Spleen (tissue), 11 donors: Measurements from ENCODE around the gene CLDN4. TPM values are rescaled to one million over a fixed set of nuclear protein-coding genes. Genes with fewer than 3 reads are reported as not detected.

Experiments used
- DNase-seq: peaks from one replicate; pipeline ENCODE4 v3.0.0-alpha.2; 2020
- H3K27ac ChIP-seq, 8 donors: fragments of 200-600 bp; sonication (generic) in 7 of 8; 1 replicate in 4 of 8; 2 replicates in 4 of 8; pipeline versions ENCODE4 v1.5.0 to v1.8.0; 2016 to 2021; ENCODE audit warnings: inconsistent platforms in 4 of 8, mild to moderate bottlenecking in 4 of 8, moderate library complexity in 1 of 8
- H3K27me3 ChIP-seq, 7 donors: fragments of 200-600 bp; sonication (generic) in 6 of 7; replicated peaks in 1 of 7; 1 replicate in 4 of 7; 2 replicates in 3 of 7; pipeline versions ENCODE4 v1.5.0 to v1.8.0; 2016 to 2021; ENCODE audit warnings: inconsistent platforms in 3 of 7, mild to moderate bottlenecking in 1 of 7
- H3K36me3 ChIP-seq, 6 donors: fragments of 200-600 bp; sonication (generic) in 5 of 6; 1 replicate in 4 of 6; 2 replicates in 2 of 6; pipeline versions ENCODE4 v1.5.0 to v1.8.0; 2016 to 2021; ENCODE audit warnings: inconsistent platforms in 2 of 6
- H3K4me1 ChIP-seq, 6 donors: fragments of 200-600 bp; sonication (generic) in 5 of 6; 1 replicate in 3 of 6; 2 replicates in 3 of 6; pipeline versions ENCODE4 v1.5.0 to v1.8.0; 2016 to 2021; ENCODE audit warnings: inconsistent platforms in 3 of 6
- H3K4me3 ChIP-seq, 8 donors: fragments of 200-600 bp; sonication (generic) in 7 of 8; 1 replicate in 4 of 8; 2 replicates in 4 of 8; pipeline versions ENCODE4 v1.5.0 to v1.8.0; 2016 to 2021; ENCODE audit warnings: inconsistent platforms in 4 of 8, mild to moderate bottlenecking in 4 of 8, moderate library complexity in 2 of 8
- H3K9me3 ChIP-seq, 8 donors: fragments of 200-600 bp; sonication (generic) in 7 of 8; 1 replicate in 4 of 8; 2 replicates in 4 of 8; pipeline versions ENCODE4 v1.5.0 to v1.8.0; 2016 to 2021; ENCODE audit warnings: inconsistent platforms in 4 of 8
- POLR2A ChIP-seq, 3 donors: fragments of 450-650 bp; IDR thresholded peaks; one replicate each; pipeline ENCODE4 v1.5.1; 2017; ENCODE audit warnings: antibody characterized with exemption in 3 of 3, mild to moderate bottlenecking in 1 of 3
- POLR2AphosphoS5 ChIP-seq, 3 donors: sonication (generic); formaldehyde crosslinking; IDR thresholded peaks; one replicate each; pipeline ENCODE4 v1.5.1; 2017; ENCODE audit warnings: antibody characterized with exemption in 3 of 3
- WGBS, 5 donors: extraction: QIAGEN DNeasy Blood & Tissue Kit in 3 of 5; methylation state at CpG; one replicate each; pipeline versions ENCODE4 v1.1.5 to v1.1.7; 2013 to 2018; 5-methylcytosine and 5-hydroxymethylcytosine counted together
- intact Hi-C: fragments of 100-400 bp; cut with DNase I; formaldehyde crosslinking; loops from one replicate; pipeline ENCODE4 v1.15.0; 2023; ENCODE audit warnings: low total_unique reads
- polyA plus RNA-seq, 3 donors: library from polyadenylated mRNA; stranded (reverse); fragments of 200-250 nt; gene quantifications; one replicate each; pipeline ENCODE4 v1.2.1, GENCODE V29; 2013
- total RNA-seq, 7 donors: library from RNA; depleted of rRNA in 3 of 7; stranded (reverse); fragments of >200 nt in 3 of 7; fragmentation: NEBNext Ultra II Directional in 4 of 7; extraction: Animal tissue kit (Norgen Biotek cat#: 25700) in 4 of 7; gene quantifications; one replicate each; pipeline versions ENCODE4 v1.1.0 to v1.2.1, GENCODE V29; 2016 to 2021
- TF ChIP-seq, protein P1 (sequence below), 11 experiments: fragments of 200-600 bp in 7 of 11; fragments of 450-650 bp in 4 of 11; sonication (generic) in 4 of 11; IDR thresholded peaks in 8 of 11; conservative IDR thresholded peaks in 3 of 11; 1 replicate in 7 of 11; 2 replicates in 4 of 11; pipeline versions ENCODE4 v1.4.0 to v1.8.0; 2016 to 2021; ENCODE audit warnings: antibody characterized with exemption in 11 of 11, inconsistent platforms in 4 of 11, mild to moderate bottlenecking in 1 of 11
- donor health status: healthy with polysubstance abuse.
- donor health status: DM: no; HTN: no; CAD: no; lungs with moderate emphysema.
- donor health status: DM: no; HTN: no; CAD: no.
- donor health status: Bipolar disorder and iron deficiency.
- donor health status: healthy.
- donor health status: DM: no; HTN: no; CAD: no.
- donor health status: DM: yes; HTN: yes; CAD: no.

The CLDN4 gene
- total and polyA plus RNA-seq, 10 donors, result 0.13 to 1.0 (median 0.33) TPM; not detected in 1

DNA sequence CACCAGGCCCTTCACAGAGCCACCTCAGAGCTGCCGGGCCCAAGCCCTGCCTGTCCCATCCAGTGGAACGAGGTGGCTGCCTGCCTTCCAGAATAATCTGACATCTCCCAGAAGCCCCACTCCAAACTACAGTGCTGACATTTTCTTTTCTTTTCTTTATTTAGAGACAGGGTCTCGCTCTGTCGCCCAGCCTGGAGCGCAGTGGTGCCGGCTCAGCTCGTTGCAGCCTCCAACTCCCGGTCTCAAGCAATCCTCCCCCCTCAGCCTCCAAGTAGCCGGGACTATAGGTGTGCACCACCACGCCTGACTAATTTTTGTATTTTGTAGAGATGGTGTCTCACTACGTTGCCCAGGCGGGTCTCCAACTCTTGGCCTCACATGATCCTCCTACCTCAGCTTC, 30.5 kb downstream of the CLDN4 start:
- 84 to 94% (median 93%) methylated on average over 12 of the region's 12 CpGs for WGBS, 5 donors
- Histone ChIP-seq H3K9me3 (no peaks in the 10 kb centered on the region), H3K27ac (no peak overlapping the region), H3K36me3 (no peaks in the 10 kb centered on the region), H3K4me3 (no peak overlapping the region), H3K27me3 (peaks cover 0 to 7% (median 0%) of the 10 kb centered on the region in 7 donors), H3K4me1 (no peaks in the 10 kb centered on the region)
- intact Hi-C loops, result loop anchor here (10.0 kb wide), 1 partner anchor 543 kb away; no protein-coding TSS in a partner anchor
- TF ChIP-seq, protein P1, sequence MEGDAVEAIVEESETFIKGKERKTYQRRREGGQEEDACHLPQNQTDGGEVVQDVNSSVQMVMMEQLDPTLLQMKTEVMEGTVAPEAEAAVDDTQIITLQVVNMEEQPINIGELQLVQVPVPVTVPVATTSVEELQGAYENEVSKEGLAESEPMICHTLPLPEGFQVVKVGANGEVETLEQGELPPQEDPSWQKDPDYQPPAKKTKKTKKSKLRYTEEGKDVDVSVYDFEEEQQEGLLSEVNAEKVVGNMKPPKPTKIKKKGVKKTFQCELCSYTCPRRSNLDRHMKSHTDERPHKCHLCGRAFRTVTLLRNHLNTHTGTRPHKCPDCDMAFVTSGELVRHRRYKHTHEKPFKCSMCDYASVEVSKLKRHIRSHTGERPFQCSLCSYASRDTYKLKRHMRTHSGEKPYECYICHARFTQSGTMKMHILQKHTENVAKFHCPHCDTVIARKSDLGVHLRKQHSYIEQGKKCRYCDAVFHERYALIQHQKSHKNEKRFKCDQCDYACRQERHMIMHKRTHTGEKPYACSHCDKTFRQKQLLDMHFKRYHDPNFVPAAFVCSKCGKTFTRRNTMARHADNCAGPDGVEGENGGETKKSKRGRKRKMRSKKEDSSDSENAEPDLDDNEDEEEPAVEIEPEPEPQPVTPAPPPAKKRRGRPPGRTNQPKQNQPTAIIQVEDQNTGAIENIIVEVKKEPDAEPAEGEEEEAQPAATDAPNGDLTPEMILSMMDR (IDR thresholded peaks at IDR 0.05 in 8 of 11, conservative IDR thresholded peaks at IDR 0.05 in 3 of 11), result no peak
- TF ChIP-seq POLR2AphosphoS5 (IDR thresholded peaks at IDR 0.05) (no peak), POLR2A (IDR thresholded peaks at IDR 0.05) (no peak)
- no peak for DNase-seq

GRCh38 chr7:73864981-73865711, 34.4 kb downstream of the CLDN4 start:
- H3K27me3 ChIP-seq, result no peaks in the 10 kb centered on the region
- 77 to 89% (median 83%) methylated on average over 5 to 8 of the region's 8 CpGs for WGBS, 5 donors
- no peak for TF ChIP-seq POLR2A (IDR thresholded peaks at IDR 0.05)
- TF ChIP-seq, protein P1 (IDR thresholded peaks at IDR 0.05 in 8 of 11, conservative IDR thresholded peaks at IDR 0.05 in 3 of 11), result no peak
- no peak for TF ChIP-seq POLR2AphosphoS5 (IDR thresholded peaks at IDR 0.05)
- H3K9me3 ChIP-seq, result no peaks in the 10 kb centered on the region
- peaks cover 0 to 7% (median 4%) of the 10 kb centered on the region in 6 donors for H3K4me1 ChIP-seq
- no peak for DNase-seq
- intact Hi-C loops, result loop anchor here (5.0 to 10.0 kb wide), 2 partner anchors 162 to 540 kb away; partner anchors contain the start of gene ELN
- H3K4me3 ChIP-seq, result no peak overlapping the region
- no peaks in the 10 kb centered on the region for H3K36me3 ChIP-seq
- H3K27ac ChIP-seq, result no peak overlapping the region

DNA sequence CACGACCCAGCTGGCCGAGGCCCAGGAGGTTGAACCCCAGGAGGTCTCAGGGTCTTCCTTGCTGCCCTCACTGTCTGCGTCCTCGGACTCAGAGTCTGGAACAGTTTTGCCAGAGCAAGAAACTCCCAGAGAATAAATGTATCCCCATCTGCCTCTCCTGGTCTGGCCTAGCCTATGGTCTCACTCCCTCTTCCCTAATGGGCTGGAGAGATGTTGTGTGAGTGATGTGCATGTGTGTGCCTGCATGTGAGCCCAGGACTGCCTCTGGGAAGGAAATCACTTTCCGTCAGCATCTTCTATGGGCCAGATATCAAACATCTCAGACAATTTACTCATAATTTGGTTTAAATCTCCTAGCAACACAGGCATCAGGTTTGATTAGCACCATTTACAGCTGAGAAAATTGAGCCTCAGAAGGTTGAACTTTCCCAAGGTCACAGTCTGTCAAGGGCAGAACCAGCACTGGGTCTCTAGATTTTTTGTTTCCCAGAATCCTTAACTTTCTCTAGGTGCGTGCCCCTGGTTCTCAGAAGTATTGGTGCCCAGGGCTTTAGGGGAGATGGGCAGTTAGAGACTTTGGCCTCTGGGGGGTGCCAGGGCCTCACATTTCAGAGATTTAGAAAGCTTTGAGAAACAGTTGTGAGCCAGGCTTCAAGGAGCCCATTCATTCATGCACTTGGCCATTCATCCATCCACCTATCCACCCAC, 35.1 kb downstream of the CLDN4 start:
- DNase-seq, result no peak
- no peak overlapping the region for H3K27ac ChIP-seq
- no peaks in the 10 kb centered on the region for H3K27me3 ChIP-seq
- no peaks in the 10 kb centered on the region for H3K36me3 ChIP-seq
- H3K9me3 ChIP-seq, result no peaks in the 10 kb centered on the region
- no peak overlapping the region for H3K4me3 ChIP-seq
- intact Hi-C loops, result loop anchor here (5.0 to 10.0 kb wide), 2 partner anchors 161 to 539 kb away; partner anchors contain the start of gene ELN
- TF ChIP-seq, protein P1 (IDR thresholded peaks at IDR 0.05 in 8 of 11, conservative IDR thresholded peaks at IDR 0.05 in 3 of 11), result peak in 9 of 11 experiments; percentile 13 to 77 (median 62)
- TF ChIP-seq POLR2A (IDR thresholded peaks at IDR 0.05) (no peak), POLR2AphosphoS5 (IDR thresholded peaks at IDR 0.05) (no peak)
- peaks cover 0 to 15% (median 8%) of the 10 kb centered on the region in 6 donors for H3K4me1 ChIP-seq
- 57 to 84% (median 77%) methylated on average over 3 to 6 of the region's 6 CpGs for WGBS, 5 donors

DNA sequence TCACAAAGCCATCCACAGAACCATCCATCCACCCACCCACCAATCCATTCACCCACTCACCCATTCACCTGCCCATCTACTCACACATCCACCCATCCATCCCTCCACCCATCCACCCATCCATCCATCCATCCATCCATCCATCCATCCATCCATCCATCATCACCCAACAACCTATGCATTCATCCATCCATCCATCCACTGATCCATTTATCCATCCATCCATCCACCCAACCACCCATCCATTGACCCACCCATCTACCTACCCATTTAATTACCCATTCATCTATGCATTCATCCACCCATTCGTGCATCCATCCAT, 35.6 kb downstream of the CLDN4 start:
- TF ChIP-seq POLR2A (IDR thresholded peaks at IDR 0.05), result no peak
- TF ChIP-seq POLR2AphosphoS5 (IDR thresholded peaks at IDR 0.05), result no peak
- TF ChIP-seq, protein P1 (IDR thresholded peaks at IDR 0.05 in 8 of 11, conservative IDR thresholded peaks at IDR 0.05 in 3 of 11), result no peak
- Histone ChIP-seq H3K27ac (no peak overlapping the region), H3K4me1 (peaks cover 0 to 20% (median 8%) of the 10 kb centered on the region in 6 donors), H3K27me3 (no peaks in the 10 kb centered on the region), H3K4me3 (no peak overlapping the region), H3K9me3 (no peaks in the 10 kb centered on the region), H3K36me3 (no peaks in the 10 kb centered on the region)
- WGBS, 5 donors, result 80 to 93% (median 82%) methylated on average over 1 of the region's 1 CpG
- DNase-seq, result no peak
- intact Hi-C loops, result loop anchor here (5.0 to 10.0 kb wide), 2 partner anchors 161 to 538 kb away; partner anchors contain the start of gene ELN
